ENCODE data around the gene AKAP10. TPM values are rescaled to one million over a fixed set of nuclear protein-coding genes. Genes with fewer than 3 reads are reported as not detected.

Gene AKAP10
- total and polyA plus RNA-seq, 2 of the 8 experiments (the other 6 are each of a cell fraction or from before 2014, with no cell fraction given): 13.3 to 27.0 TPM

GRCh38 chr17:19933628-19934027, 44.0 kb downstream of the AKAP10 start:
- Histone ChIP-seq H3K27ac (ENCODE audit: low read depth, low read length) (no peak overlapping the region), H3K4me2 (ENCODE audit: insufficient read depth in 1 of 2, low read depth in 2 of 2, low read length in 2 of 2) (no peak overlapping the region), H3K4me3 (ENCODE audit: extremely low read depth in 1 of 4, insufficient read depth in 2 of 4, low read depth in 3 of 4, low read length in 4 of 4) (no peak overlapping the region), H3K4ac (replicated peaks; ENCODE audit: insufficient read length, low read depth, low read length) (no peak overlapping the region), H2BK20ac (ENCODE audit: low read length) (no peak overlapping the region), H3K27me3 (replicated peaks in 1 of 4; ENCODE audit: control insufficient read depth in 3 of 4, extremely low read depth in 1 of 4, insufficient read depth in 3 of 4, low read length in 3 of 4) (no peaks in the 10 kb centered on the region), H2AFZ (ENCODE audit: low read length) (no peak overlapping the region), H4K5ac (ENCODE audit: insufficient read length, low read depth, low read length) (no peak overlapping the region), H2BK5ac (ENCODE audit: low read depth, low read length) (no peak overlapping the region), H3K36me3 (ENCODE audit: control insufficient read depth in 2 of 4, insufficient read depth in 4 of 4, low read length in 3 of 4) (peaks cover 5 to 72% (median 40%) of the 10 kb centered on the region in 4 experiments; a peak in 7 of 8 replicates), H3K23me2 (ENCODE audit: low read depth, low read length) (no peaks in the 10 kb centered on the region), H3K18ac (ENCODE audit: extremely low read depth, low read length) (no peak overlapping the region), H2BK15ac (ENCODE audit: low read length) (no peak overlapping the region), H3K56ac (replicated peaks; ENCODE audit: insufficient read length, low read depth, low read length) (no peak overlapping the region), H3K79me2 (ENCODE audit: control insufficient read depth in 1 of 2, insufficient read depth in 2 of 2, low read length in 2 of 2) (no peaks in the 10 kb centered on the region), H3K14ac (ENCODE audit: insufficient read length) (no peak overlapping the region), H3K23ac (ENCODE audit: insufficient read length) (no peak overlapping the region), H2BK12ac (ENCODE audit: low read depth, low read length) (no peak overlapping the region), H4K8ac (ENCODE audit: extremely low read depth, insufficient read depth, low read length) (no peak overlapping the region), H3K9me3 (ENCODE audit: insufficient read depth in 2 of 2, low read depth in 1 of 2, low read length in 1 of 2) (no peaks in the 10 kb centered on the region), H4K91ac (replicated peaks; ENCODE audit: insufficient read length, low read length) (no peak overlapping the region), H3K79me1 (ENCODE audit: low read depth, low read length) (no peaks in the 10 kb centered on the region), H3K9ac (replicated peaks in 1 of 4; ENCODE audit: extremely low read depth in 1 of 4, low read depth in 3 of 4, low read length in 3 of 4) (no peak overlapping the region), H4K20me1 (replicated peaks in 1 of 2; ENCODE audit: control insufficient read depth in 1 of 2, insufficient read depth in 2 of 2, low read length in 2 of 2) (peaks cover 0 to 2% of the 10 kb centered on the region in 2 experiments), H3K4me1 (replicated peaks in 1 of 4; ENCODE audit: control insufficient read depth in 3 of 4, insufficient read depth in 4 of 4, low read length in 3 of 4) (no peaks in the 10 kb centered on the region), H2BK120ac (replicated peaks; ENCODE audit: low read depth, low read length) (no peak overlapping the region), H2AK5ac (ENCODE audit: low read depth, low read length) (no peak overlapping the region)
- no peak for FAIRE-seq
- no peak for DNase-seq (ENCODE audit: low read depth in 1 of 2, low spot score in 2 of 2)
- ChIA-PET POLR2A (ENCODE audit: partially characterized antibody) (interaction anchor here (1.1 kb wide), 1 partner anchor 11 kb away, joined by 4 read pairs; no protein-coding TSS in a partner anchor), CTCF (ENCODE audit: partially characterized antibody) (no interaction called here)
- WGBS, 2 experiments (ENCODE audit: extremely low coverage in 1 of 2, insufficient coverage in 1 of 2, insufficient read length in 1 of 2, insufficient replicate concordance in 2 of 2, low coverage in 1 of 2, low lambda C conversion rate in 2 of 2, missing lambda C conversion rate in 1 of 2): 93% methylated on average over 5 of the region's 5 CpGs; no CpG with 5 or more reads in 1 of the 2 experiments
- TF ChIP-seq NRF1 (IDR thresholded peaks at IDR 0.05; ENCODE audit: low read depth, low read length) (no peak), ATF3 (IDR thresholded peaks at IDR 0.05; ENCODE audit: insufficient read depth, low read depth, low read length) (no peak), ASH2L (IDR thresholded peaks at IDR 0.05; ENCODE audit: low read length) (no peak), POU5F1 (IDR thresholded peaks at IDR 0.05; ENCODE audit: low read depth, low read length) (no peak), RAD21 (IDR thresholded peaks at IDR 0.05 in 1 of 2, conservative IDR thresholded peaks at IDR 0.05 in 1 of 2; ENCODE audit: low read depth in 2 of 2, low read length in 2 of 2) (no peak), KDM1A (IDR thresholded peaks at IDR 0.05; ENCODE audit: borderline replicate concordance, low read length) (no peak), KDM4A (IDR thresholded peaks at IDR 0.05; ENCODE audit: low read depth, low read length, severe bottlenecking) (no peak), ZNF274 (IDR thresholded peaks at IDR 0.05; ENCODE audit: borderline replicate concordance, extremely low read depth, low read length) (no peak), RFX5 (IDR thresholded peaks at IDR 0.05; ENCODE audit: borderline replicate concordance, low read depth, low read length) (no peak), JUN (IDR thresholded peaks at IDR 0.05; ENCODE audit: low read depth, low read length) (no peak), EP300 (IDR thresholded peaks at IDR 0.05; ENCODE audit: borderline replicate concordance in 1 of 2, low read depth in 2 of 2, low read length in 2 of 2) (no peak)

Data from H1 (cell line).